GM12874 (cell line): ENCODE data around the gene RNF144B.

Experiments used
- TF ChIP-seq, protein P1 (sequence below): IDR thresholded peaks from 2 replicates; pipeline ENCODE4 v1.5.1; 2011; ENCODE audit warnings: low read depth, mild to moderate bottlenecking, control low read depth, low read length, moderate library complexity; ENCODE audit not compliant: insufficient read depth

Gene RNF144B

DNA sequence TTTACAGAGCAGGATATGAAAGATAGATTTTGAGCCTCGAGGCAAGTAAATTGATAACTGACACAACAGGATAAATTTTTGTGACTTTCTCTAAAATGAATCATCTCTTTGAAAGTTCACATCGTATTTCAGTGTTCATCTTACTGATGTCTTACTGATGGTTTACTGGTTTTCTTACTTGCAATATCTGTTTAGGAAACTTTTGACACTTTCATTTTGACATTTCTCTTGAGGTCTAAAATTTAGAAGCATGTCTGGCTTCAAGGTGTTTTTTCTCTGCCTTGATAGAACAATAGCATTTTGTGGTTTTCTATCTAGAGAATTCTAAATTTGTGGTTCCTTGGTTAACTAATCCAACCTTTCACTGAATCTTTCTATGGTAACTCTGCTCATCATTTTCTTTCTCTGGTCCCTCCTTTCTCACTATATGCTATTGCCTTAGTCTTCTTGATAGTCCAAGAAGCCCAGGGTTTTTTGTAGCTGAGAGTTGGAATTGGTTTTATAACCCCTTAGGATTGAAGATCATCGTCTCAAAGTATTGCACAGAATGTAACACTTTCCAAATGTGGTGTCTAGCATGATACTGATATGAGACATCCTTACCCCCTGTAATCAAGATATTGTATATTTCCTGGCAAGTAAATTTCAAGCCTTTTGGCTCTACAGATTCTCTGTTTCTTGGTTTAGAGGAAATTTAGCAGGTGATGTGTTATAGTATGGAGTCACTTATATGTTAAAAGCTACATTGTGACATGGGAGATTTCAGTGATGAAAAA lies 98.7 kb downstream of the RNF144B start:
- TF ChIP-seq, protein P1, sequence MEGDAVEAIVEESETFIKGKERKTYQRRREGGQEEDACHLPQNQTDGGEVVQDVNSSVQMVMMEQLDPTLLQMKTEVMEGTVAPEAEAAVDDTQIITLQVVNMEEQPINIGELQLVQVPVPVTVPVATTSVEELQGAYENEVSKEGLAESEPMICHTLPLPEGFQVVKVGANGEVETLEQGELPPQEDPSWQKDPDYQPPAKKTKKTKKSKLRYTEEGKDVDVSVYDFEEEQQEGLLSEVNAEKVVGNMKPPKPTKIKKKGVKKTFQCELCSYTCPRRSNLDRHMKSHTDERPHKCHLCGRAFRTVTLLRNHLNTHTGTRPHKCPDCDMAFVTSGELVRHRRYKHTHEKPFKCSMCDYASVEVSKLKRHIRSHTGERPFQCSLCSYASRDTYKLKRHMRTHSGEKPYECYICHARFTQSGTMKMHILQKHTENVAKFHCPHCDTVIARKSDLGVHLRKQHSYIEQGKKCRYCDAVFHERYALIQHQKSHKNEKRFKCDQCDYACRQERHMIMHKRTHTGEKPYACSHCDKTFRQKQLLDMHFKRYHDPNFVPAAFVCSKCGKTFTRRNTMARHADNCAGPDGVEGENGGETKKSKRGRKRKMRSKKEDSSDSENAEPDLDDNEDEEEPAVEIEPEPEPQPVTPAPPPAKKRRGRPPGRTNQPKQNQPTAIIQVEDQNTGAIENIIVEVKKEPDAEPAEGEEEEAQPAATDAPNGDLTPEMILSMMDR = no peak

DNA sequence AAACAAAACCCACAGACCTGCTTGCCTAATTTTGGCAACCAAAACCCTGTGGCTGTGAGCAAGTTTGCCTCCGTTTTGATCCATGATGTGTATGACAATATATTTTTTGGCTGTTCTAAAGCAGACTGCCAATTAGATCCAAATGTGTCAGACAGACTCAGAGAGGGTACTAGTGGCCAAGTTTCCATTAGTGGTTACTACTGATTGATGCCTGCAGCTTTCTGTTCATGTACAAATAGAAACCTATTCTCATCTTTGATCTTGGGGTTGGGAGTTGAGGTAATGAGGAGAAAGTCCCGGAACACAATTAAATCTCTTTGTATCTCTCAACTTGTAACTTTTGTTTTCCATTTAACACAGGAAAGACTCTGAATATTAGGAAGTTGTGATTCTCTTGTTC lies 100.9 kb downstream of the RNF144B start:
- TF ChIP-seq, protein P1 = no peak

DNA sequence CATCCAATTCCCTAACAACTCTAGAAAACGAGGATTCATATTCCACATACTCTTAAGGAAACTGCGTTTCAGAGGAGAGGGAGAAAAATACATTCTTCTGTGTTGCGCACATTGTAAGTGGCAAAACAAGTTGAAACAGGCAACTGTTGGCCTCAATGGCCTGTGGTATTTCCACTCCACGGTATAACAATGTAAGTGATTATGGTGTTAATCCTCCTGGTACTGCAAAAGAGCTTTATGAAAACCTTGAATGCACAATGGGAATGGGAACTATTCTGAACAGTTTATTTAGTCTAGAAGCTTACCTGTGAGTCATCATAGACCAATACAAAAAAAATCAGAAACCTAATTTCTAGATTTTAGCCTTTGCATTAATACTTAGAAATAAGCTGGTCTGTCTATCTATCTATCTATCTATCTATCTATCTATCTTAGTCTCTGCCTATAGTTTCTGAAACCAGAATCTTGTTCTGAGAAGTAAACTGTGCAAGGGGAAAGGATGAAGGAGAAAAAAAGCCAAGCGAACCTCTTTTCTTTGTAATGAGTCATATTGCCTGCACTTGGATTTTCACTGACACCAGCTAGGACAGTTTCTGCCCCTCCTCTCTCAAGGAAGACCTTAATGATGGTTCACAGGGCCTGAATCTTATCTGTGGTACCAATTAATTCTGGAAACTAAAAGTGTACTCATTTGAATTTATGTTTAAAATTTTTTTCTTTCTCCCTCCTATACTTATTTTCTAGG lies 101.5 kb downstream of the RNF144B start:
- TF ChIP-seq, protein P1 = no peak

DNA sequence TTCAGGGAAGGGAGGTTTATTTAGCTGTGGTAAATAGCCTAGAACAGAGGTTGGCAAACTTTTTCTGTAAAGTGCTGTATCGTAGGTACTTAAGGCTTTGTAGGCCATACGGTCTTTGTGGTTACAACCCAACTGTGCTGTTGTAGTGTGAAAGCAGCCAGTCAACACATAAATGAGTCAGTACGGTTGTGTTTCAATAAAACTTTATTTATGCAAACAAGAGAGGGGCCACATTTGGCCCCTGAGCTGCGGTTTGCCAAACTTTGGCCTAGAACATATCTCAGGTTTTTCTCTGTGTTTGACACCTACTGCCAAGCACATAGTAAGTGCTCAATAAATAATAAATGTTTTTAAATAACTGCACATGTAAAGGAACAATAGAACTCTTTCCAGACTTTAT lies 102.2 kb downstream of the RNF144B start:
- TF ChIP-seq, protein P1 = no peak

DNA sequence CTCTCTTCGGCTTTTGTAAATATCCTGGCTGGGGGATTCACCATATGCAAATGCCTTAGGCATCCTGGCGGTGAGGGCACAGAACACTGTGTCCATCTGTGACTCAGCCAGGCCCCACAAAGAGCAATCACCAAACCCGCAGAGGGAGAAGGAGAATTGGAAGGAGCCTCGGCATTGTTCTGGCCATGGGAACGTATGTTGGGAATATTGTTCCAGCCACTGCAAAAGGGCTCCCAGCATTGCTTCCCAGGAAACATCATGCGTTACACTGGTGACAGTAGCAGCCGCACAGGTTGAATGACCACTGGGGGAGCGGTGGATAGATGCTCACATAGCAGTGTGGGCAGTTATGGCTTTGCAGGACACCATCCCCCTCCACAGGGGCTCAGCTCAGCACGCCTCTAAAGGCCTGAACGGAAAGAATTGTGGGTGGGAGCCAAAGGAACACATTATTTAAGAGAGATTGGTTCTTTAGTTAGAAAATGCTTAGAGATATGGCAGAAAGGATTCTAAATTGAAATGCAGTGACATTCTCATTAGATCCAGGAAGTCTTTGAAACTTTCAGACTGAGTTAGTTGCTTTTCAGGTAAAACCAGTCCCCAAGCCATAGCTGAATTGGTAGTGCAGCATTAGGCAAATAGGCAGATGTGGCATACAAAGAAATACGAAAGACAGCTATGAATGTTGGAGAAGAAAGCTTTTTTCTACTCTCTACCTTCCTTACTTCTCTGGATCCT lies 104.3 kb downstream of the RNF144B start:
- TF ChIP-seq, protein P1 = no peak

DNA sequence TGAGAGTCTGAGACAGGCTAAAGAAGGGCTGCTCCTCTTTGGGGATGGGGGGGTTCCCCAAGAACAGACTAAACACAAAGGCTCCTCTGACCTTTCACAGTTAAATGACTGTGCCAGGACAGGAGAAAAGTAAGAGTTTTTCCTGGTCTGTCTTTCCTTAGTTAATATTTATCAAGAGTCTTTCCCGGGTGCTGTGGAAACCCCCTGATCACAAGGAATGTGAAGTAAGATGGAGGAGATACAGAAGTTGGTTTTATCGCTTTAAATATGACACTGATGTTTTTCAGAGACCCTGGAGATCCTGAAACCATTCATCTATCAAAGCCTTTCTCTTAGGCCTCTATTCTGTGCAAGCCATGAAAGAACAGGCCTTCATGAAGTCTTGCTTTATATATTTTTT lies 105.8 kb downstream of the RNF144B start:
- TF ChIP-seq, protein P1 = no peak

DNA sequence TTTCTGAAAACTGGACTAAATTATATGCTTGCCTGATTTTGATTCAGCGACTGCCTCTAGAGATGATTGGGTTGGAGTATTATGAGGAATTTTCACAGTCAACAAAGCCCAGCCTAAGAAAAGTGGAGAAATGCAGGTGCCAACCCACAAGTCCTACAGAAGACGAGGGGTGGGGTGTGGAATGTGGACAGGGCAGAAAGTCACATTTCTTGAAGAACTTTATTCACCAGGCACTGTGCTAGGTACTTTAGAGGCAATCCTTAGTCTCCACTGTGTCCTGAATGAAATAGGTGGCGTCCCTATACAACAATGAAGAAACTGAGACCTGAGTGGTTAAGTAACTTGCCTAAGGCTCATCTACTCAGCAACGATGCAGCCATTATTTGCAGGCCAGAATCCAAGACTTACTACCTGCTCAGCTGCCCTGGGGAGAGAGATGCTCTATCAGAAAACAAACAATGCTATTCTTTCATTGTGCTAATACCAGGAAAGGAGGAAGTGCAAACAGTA lies 106.3 kb downstream of the RNF144B start:
- TF ChIP-seq, protein P1 = no peak
